Activated CD8-positive, alpha-beta memory T cell treated with anti-CD3 and anti-CD28 coated beads, Interleukin-2, amount 50 U/mL, for 24 hours (primary cell): ENCODE measurements around the gene ACHE.

Experiments used
- DNase-seq: peaks from one replicate; pipeline ENCODE4 v3.0.0-alpha.2; 2020; ENCODE audit errors: extremely low read depth

ACHE gene

DNA sequence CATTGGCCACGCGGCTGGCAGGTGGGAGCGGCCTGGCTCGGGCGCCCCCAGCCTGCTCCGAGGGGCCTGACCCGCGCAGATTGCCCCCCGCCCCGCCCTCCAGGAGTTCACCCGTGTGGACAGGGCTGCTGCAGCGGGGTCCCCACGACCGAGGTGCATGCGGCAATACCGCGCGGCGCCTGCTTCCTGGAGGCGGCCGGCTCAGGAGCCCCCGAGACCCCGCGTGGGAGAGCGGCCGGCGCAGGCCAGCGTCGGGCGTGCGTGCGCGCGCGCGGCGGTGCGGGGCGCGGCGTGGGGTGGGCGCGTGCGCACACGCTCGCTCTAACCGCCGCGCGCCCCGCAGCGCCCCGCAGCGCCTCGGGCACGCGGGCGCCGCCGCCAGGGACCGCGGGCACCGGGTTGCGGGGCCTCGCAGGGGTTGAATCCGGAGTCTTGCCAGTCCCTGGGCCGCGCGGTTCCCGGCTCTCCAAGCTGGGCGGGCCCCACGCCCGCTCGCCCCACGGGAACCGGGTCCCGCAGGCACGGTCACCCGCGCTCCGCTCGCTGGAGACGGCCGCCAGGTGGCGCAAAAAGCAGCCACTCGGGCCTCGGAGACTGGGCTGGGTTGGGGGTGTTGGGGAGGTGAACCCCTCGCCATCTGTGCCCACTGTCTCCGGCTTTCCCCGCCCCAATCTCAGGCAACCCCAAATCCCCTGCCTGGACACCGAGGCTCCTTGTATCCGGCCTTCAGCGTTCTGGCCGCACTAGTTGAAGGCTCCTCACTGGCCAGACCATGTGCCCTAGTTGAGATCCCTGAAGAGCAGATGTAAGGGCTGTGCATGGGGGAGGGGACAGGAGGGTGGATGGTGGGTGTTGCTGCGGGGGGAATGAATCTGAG lies 1.3 kb upstream of the ACHE start:
- no peak for DNase-seq

GRCh38 chr7:100895956-100896731 lies 456 bp upstream of the ACHE start:
- DNase-seq = no peak

DNA sequence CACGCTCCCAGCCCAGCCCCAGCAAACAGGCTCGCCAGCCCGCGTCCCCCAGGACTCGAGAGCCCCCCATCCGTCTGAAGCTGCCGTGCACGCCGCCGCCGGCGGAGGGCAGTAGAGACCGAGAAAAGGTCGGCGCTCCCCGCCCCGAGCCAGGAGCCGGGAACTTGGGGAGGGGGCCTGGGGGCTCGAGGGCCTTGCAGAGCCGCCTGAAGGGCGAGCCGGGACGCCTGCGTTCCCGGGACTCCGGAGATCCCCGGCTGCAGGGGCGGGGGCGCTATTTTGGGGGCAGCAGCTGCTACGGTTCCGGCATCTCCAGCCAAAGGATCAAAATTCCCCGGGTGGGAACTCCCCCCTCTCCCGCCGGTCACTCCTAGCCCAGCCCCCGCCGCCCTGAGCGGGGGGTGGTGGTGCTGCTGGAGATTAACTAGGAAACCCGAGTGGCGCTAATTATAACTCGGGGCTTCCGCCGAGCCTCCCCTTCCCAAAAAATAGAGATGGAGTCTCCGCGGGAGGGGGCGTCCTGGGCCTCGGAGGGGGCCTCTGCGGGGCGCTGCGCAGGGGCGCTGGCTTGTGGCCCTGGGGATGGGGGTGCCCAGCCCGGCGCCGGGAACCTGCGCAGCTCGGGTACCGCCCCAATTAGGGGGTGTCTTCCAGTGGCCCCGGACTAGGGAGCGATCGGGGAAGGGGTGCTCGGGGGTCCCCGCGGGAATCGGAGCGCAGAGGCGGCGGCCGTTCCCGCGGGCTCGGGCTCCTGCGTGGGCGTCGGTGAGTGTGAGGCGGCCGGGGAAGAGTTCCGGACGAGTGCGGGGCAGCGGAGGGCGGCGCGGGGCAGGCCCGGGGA lies 608 bp downstream of the ACHE start:
- no peak for DNase-seq

- no peak for DNase-seq
These were observed 1.6 kb downstream of the ACHE start for GRCh38 chr7:100893910-100894721.

DNA sequence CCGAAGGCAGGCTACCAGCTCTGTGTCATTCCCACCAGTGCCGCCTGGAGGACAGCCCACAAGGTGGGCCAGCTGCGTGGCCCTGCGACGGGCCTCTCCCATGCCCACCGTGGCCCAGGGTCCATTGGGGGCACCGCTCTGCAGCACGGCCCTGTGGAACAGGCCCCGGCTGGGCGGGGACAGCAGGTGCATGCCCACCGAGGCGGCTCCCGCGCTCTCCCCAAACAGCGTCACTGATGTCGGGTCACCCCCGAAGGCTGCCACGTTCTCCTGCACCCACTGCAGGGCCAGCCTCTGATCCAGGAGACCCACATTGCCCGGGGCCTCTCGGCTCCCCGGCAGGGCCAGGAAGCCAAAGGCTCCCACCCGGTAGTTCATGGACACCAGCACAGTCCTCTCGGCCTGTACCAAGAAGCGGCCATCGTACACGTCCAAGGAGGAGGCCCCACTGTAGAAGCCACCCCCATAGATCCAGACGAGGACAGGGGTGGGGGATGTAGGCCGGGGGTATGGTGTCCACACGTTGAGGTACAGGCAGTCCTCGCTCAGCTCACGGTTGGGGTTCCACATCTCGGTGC lies 2.3 kb downstream of the ACHE start:
- DNase-seq = no peak

GRCh38 chr7:100892364-100893317 lies 3.0 kb downstream of the ACHE start:
- DNase-seq = no peak

- DNase-seq = no peak
These were observed 4.0 kb downstream of the ACHE start for GRCh38 chr7:100891568-100892247.

DNA sequence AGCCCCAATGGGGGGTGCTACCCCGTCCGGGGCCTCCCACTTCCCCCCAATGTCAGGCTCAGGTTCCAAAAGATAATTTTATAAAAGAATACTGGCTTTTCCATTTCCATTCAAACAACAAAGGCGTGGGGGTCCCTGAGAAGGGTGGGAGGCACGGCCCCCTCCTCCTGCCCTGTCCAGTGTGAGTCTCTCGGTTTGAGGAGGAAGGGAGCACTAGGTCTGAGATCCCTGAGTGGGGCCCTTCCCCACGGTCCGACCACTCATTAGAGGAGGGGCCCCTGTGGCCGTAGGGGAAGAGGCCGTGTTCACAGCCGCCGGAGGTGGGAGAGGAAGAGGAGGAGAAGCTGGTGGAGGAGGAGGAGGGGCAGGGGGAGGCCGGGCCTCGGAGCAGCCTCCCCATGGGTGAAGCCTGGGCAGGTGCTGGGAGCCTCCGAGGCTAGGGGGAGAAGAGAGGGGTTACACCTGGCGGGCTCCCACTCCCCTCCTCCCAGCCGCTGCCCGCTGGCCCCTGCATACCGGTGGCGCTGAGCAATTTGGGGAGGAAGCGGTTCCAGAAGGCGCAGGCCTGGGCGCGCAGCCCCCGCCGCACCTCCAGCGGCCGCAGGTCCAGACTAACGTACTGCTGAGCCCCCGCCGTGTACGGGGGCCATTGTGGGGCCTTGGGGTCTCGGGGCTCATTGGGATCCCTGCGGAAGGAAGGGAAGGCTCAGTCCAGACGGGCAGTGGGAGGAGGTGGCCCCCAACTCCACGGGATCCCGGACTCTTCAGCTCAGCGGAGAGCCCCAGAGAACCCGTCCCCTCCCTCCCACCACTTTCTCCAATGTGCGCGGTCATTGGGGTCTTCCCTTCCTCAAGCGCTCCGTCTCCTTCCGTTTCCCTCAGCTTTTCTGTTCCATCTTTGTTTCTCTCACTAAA lies 4.8 kb downstream of the ACHE start:
- DNase-seq = no peak

DNA sequence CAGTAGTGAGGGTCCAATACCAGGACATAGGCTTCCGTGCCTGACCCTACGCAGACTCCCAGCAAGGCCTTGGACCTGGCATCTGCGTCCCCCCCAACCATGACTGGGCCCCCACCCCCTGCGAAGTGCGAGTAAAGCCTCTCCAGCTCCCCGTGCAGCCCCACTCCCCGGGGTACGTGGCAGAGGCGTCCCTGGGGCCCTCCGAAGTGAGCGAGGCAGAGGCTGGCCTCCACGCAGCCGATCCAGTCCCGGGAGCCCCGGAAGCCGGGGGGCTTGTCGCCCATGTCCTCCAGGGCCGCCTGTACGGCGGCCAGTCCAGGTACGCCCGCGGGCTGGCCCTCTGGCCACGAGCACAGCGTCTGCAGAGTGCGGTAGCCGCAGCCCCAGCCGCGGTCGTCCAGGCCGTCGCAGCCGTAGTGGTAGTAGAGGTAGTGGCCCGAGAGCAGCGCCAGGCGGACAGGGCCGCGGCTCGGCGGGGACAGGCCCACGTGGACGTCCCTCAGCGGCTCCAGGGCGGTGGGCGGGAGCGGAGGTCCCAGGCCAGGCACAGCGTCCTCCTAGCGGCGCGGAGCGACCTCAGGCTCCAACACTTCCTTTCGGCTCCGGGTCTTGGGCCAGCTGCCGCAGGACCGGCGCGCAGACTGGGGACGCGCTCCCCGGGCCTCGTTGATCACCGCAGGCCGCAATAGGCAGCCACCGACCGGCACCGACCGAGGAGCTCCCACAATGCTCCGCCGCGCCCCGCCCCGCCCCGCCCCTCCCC lies 6.5 kb downstream of the ACHE start, which contains the start of gene UFSP1:
UFSP1 (minus strand) TSS at position 728 of the 763 bp plus-strand sequence; CDS start at position 284, 444 bp downstream.
- no peak for DNase-seq

DNA sequence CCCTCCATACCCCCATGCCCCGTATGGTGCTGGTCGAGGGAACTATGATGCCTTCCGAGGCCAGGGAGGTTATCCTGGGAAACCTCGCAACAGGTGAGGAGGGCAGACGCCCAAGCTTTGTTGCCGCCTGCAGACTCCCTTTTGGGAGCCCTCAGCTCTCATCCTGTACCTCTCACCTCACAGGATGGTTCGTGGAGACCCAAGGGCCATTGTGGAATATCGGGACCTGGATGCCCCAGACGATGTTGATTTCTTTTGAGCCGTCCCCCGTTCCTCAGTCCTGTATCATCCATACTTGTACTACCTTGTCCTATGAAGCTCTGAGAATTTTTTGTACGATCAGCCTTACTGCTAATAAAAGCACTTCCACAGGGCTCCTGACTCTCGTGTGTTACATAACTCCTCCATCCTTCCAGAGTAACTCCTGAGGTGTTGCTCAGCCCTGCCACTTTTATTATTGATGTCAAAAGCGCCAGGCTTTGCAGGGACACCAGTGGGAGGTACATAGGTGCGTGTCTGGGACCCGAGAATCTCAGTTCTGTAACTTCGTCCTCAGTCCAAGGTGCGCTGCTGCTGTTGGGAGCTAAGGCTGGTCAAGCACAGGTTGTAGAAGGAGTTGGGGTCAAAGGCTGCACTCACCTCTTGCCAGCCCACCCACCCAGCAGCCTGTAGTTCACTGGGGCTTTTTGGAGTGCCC lies 7.2 kb downstream of the ACHE start:
- DNase-seq = no peak

- DNase-seq = no peak
These were observed 8.0 kb downstream of the ACHE start for GRCh38 chr7:100887516-100888290.

- DNase-seq = no peak
These were observed 8.7 kb downstream of the ACHE start for GRCh38 chr7:100886936-100887515.

GRCh38 chr7:100886142-100886935 lies 9.3 kb downstream of the ACHE start:
- no peak for DNase-seq

DNA sequence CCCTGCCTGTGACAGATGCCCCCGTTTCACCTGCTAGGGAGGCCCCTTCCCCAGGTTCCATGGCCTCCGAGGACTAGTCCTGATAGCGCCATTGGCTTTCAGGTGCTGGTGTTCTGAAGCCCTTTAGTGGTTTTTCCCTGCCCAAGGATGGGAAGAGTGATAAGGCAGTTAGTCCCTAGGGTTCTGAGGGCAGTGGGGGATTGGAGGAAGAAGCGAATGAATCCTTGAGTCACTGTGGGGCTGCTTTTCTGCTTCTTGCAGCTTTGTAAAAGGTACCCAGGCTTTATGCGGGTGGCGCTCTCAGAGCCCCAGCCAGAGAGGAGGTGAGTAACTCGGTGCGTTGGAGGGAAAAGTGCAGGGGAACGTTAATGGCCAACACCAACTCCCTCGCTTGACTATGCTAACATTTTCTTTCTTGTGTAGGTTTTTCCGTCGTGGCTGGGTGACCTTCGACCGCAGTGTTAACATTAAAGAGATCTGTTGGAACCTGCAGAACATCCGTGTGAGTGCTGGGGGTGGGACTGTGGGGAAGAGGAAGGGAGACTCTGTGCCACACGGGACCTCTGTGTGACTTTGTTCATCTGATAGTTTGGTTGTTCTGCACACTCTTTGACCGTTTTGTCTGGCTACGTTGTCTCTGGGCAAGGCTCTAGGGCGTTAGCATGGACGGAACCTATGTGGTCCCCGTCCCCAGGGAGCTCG lies 10.1 kb downstream of the ACHE start:
- DNase-seq = no peak
